ENCODE measurements around the gene DNMT3A. TPM values are rescaled to one million over a fixed set of nuclear protein-coding genes. Genes with fewer than 3 reads are reported as not detected.

DNMT3A gene
- total RNA-seq, 4 donors from 2014 or later = 14.7 to 40.2 (median 18.3) TPM

- no peaks in the 10 kb centered on the region for H3K36me3 ChIP-seq
Measured at GRCh38 chr2:25379535-25379934, 37.8 kb upstream of the DNMT3A start.

GRCh38 chr2:25378731-25379490 lies 37.2 kb upstream of the DNMT3A start:
- Histone ChIP-seq H3K27ac (no peak overlapping the region), H3K4me1 (peaks cover 3 to 23% (median 17%) of the 10 kb centered on the region in 3 donors), H3K9me3 (no peaks in the 10 kb centered on the region), H3K27me3 (no peaks in the 10 kb centered on the region), H3K4me3 (no peak overlapping the region), H3K36me3 (no peaks in the 10 kb centered on the region)
- ATAC-seq = no peak
- 88 to 90% methylated on average over 5 of the region's 10 CpGs for WGBS, 2 donors (ENCODE audit: low coverage in 1 of 2)
- no peak for TF ChIP-seq POLR2A (IDR thresholded peaks at IDR 0.05)

More at GRCh38 chr2:25379535-25379934, 37.8 kb upstream of the DNMT3A start:
- ATAC-seq = no peak
- H3K4me3 ChIP-seq = no peak overlapping the region
- WGBS, 2 donors (ENCODE audit: low coverage in 1 of 2) = 80 to 100% methylated on average over 1 of the region's 6 CpGs
- TF ChIP-seq POLR2A (IDR thresholded peaks at IDR 0.05) = no peak
- TF ChIP-seq CTCF (IDR thresholded peaks at IDR 0.05) = no peak
- H3K27me3 ChIP-seq = no peaks in the 10 kb centered on the region
- no peak overlapping the region for H3K27ac ChIP-seq
- H3K4me1 ChIP-seq = peaks cover 3 to 23% (median 17%) of the 10 kb centered on the region in 3 donors
- no peaks in the 10 kb centered on the region for H3K9me3 ChIP-seq

- 92 to 100% methylated on average over 1 to 5 of the region's 22 CpGs for WGBS, 2 donors (ENCODE audit: low coverage in 1 of 2)
- ATAC-seq = no peak
- no peak for TF ChIP-seq POLR2A (IDR thresholded peaks at IDR 0.05)
- TF ChIP-seq EP300 (IDR thresholded peaks at IDR 0.05) = no peak
- no peak for TF ChIP-seq CTCF (IDR thresholded peaks at IDR 0.05)
- TF ChIP-seq POLR2AphosphoS5 (IDR thresholded peaks at IDR 0.05) = no peak
Measured at GRCh38 chr2:25377822-25378421, 36.2 kb upstream of the DNMT3A start.

GRCh38 chr2:25376750-25377621 lies 35.3 kb upstream of the DNMT3A start:
- ATAC-seq = peak; percentile 98
- 5 to 20% methylated on average over 2 to 8 of the region's 52 CpGs for WGBS, 2 donors (ENCODE audit: low coverage in 1 of 2)
- no peaks in the 10 kb centered on the region for H3K27me3 ChIP-seq
- peak overlapping the region in 3 of 4 donors; percentile 54 to 73 (median 70) for H3K27ac ChIP-seq
- H3K36me3 ChIP-seq = no peaks in the 10 kb centered on the region
- H3K9me3 ChIP-seq = no peaks in the 10 kb centered on the region
- peak overlapping the region; percentile 10 to 32 for H3K4me3 ChIP-seq
- peak in 3 of 4 experiments; percentile 94 to 95 (median 95) for TF ChIP-seq CTCF (IDR thresholded peaks at IDR 0.05)
- TF ChIP-seq POLR2A (IDR thresholded peaks at IDR 0.05) = no peak
- TF ChIP-seq EP300 (IDR thresholded peaks at IDR 0.05) = no peak
- TF ChIP-seq POLR2AphosphoS5 (IDR thresholded peaks at IDR 0.05) = peak; percentile 27
- H3K4me1 ChIP-seq = peaks cover 3 to 23% (median 17%) of the 10 kb centered on the region in 3 donors

More at GRCh38 chr2:25377822-25378421, 36.2 kb upstream of the DNMT3A start:
- Histone ChIP-seq H3K27me3 (no peaks in the 10 kb centered on the region), H3K9me3 (no peaks in the 10 kb centered on the region), H3K4me3 (no peak overlapping the region), H3K36me3 (no peaks in the 10 kb centered on the region), H3K4me1 (peaks cover 3 to 23% (median 17%) of the 10 kb centered on the region in 3 donors), H3K27ac (peak overlapping the region in 2 of 4 donors; percentile 70 to 73)

GRCh38 chr2:25375989-25376545 lies 34.3 kb upstream of the DNMT3A start:
- peak overlapping the region in 1 of 2 donors; percentile 32 for H3K4me3 ChIP-seq

More at GRCh38 chr2:25375989-25376545, 34.3 kb upstream of the DNMT3A start:
- no peak for ATAC-seq
- 67 to 81% methylated on average over 5 to 13 of the region's 16 CpGs for WGBS, 2 donors (ENCODE audit: low coverage in 1 of 2)
- H3K27me3 ChIP-seq = no peaks in the 10 kb centered on the region
- no peaks in the 10 kb centered on the region for H3K36me3 ChIP-seq
- peak overlapping the region in 3 of 4 donors; percentile 54 to 73 (median 70) for H3K27ac ChIP-seq
- H3K4me1 ChIP-seq = peaks cover 3 to 23% (median 17%) of the 10 kb centered on the region in 3 donors
- no peak for TF ChIP-seq POLR2A (IDR thresholded peaks at IDR 0.05)
- no peak for TF ChIP-seq CTCF (IDR thresholded peaks at IDR 0.05)
- TF ChIP-seq EP300 (IDR thresholded peaks at IDR 0.05) = no peak
- TF ChIP-seq POLR2AphosphoS5 (IDR thresholded peaks at IDR 0.05) = no peak
- H3K9me3 ChIP-seq = no peaks in the 10 kb centered on the region
